Measurements from ENCODE around the gene CBX4.

DNA sequence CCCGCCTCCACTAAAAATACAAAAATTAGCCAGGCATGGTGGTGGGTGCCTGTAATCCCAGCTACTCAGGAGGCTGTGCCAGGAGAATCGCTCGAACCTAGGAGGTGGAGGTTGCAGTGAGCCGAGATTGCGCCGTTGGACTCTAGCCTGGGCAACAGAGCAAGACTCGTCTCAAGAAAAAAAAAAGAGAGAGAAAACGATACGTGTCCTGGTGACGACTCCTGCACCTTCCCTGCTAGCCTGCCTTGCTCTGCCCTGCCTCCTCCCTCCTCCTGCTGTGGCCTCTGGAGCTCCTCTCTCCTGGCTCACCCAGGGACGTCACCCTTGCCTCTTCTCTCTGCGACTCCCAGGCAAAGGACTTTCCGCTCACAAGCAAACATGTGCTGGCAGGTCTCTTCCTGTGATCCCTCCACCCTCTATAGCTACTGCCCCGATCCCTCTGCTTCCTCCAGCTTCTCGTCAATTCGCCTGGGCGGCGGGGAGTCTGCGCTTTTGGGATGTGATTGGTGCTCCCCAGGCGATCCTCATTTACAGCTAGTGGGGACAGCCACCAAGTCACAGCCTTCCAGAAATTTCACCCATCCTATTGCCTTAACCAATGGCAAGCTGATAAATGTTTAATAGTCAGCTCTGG, 25.5 kb upstream of the CBX4 start:
- TF ChIP-seq, protein P1, sequence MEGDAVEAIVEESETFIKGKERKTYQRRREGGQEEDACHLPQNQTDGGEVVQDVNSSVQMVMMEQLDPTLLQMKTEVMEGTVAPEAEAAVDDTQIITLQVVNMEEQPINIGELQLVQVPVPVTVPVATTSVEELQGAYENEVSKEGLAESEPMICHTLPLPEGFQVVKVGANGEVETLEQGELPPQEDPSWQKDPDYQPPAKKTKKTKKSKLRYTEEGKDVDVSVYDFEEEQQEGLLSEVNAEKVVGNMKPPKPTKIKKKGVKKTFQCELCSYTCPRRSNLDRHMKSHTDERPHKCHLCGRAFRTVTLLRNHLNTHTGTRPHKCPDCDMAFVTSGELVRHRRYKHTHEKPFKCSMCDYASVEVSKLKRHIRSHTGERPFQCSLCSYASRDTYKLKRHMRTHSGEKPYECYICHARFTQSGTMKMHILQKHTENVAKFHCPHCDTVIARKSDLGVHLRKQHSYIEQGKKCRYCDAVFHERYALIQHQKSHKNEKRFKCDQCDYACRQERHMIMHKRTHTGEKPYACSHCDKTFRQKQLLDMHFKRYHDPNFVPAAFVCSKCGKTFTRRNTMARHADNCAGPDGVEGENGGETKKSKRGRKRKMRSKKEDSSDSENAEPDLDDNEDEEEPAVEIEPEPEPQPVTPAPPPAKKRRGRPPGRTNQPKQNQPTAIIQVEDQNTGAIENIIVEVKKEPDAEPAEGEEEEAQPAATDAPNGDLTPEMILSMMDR (conservative IDR thresholded peaks at IDR 0.05; ENCODE audit: low read depth in 2 of 2) = no peak
- TF ChIP-seq EZH2phosphoT487 (IDR thresholded peaks at IDR 0.05; ENCODE audit: unreplicated experiment) = no peak
- TF ChIP-seq CREB1 (CRISPR knock-in tag; IDR thresholded peaks at IDR 0.05; ENCODE audit: low read depth) = no peak
- no peak for TF ChIP-seq POLR2AphosphoS5 (IDR thresholded peaks at IDR 0.05; ENCODE audit: low read depth)
- TF ChIP-seq, protein P2, sequence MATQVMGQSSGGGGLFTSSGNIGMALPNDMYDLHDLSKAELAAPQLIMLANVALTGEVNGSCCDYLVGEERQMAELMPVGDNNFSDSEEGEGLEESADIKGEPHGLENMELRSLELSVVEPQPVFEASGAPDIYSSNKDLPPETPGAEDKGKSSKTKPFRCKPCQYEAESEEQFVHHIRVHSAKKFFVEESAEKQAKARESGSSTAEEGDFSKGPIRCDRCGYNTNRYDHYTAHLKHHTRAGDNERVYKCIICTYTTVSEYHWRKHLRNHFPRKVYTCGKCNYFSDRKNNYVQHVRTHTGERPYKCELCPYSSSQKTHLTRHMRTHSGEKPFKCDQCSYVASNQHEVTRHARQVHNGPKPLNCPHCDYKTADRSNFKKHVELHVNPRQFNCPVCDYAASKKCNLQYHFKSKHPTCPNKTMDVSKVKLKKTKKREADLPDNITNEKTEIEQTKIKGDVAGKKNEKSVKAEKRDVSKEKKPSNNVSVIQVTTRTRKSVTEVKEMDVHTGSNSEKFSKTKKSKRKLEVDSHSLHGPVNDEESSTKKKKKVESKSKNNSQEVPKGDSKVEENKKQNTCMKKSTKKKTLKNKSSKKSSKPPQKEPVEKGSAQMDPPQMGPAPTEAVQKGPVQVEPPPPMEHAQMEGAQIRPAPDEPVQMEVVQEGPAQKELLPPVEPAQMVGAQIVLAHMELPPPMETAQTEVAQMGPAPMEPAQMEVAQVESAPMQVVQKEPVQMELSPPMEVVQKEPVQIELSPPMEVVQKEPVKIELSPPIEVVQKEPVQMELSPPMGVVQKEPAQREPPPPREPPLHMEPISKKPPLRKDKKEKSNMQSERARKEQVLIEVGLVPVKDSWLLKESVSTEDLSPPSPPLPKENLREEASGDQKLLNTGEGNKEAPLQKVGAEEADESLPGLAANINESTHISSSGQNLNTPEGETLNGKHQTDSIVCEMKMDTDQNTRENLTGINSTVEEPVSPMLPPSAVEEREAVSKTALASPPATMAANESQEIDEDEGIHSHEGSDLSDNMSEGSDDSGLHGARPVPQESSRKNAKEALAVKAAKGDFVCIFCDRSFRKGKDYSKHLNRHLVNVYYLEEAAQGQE (IDR thresholded peaks at IDR 0.05; ENCODE audit: unreplicated experiment) = no peak
- no peak for TF ChIP-seq EZH2 (IDR thresholded peaks at IDR 0.05; ENCODE audit: low read depth, unreplicated experiment)
- TF ChIP-seq, protein P3, sequence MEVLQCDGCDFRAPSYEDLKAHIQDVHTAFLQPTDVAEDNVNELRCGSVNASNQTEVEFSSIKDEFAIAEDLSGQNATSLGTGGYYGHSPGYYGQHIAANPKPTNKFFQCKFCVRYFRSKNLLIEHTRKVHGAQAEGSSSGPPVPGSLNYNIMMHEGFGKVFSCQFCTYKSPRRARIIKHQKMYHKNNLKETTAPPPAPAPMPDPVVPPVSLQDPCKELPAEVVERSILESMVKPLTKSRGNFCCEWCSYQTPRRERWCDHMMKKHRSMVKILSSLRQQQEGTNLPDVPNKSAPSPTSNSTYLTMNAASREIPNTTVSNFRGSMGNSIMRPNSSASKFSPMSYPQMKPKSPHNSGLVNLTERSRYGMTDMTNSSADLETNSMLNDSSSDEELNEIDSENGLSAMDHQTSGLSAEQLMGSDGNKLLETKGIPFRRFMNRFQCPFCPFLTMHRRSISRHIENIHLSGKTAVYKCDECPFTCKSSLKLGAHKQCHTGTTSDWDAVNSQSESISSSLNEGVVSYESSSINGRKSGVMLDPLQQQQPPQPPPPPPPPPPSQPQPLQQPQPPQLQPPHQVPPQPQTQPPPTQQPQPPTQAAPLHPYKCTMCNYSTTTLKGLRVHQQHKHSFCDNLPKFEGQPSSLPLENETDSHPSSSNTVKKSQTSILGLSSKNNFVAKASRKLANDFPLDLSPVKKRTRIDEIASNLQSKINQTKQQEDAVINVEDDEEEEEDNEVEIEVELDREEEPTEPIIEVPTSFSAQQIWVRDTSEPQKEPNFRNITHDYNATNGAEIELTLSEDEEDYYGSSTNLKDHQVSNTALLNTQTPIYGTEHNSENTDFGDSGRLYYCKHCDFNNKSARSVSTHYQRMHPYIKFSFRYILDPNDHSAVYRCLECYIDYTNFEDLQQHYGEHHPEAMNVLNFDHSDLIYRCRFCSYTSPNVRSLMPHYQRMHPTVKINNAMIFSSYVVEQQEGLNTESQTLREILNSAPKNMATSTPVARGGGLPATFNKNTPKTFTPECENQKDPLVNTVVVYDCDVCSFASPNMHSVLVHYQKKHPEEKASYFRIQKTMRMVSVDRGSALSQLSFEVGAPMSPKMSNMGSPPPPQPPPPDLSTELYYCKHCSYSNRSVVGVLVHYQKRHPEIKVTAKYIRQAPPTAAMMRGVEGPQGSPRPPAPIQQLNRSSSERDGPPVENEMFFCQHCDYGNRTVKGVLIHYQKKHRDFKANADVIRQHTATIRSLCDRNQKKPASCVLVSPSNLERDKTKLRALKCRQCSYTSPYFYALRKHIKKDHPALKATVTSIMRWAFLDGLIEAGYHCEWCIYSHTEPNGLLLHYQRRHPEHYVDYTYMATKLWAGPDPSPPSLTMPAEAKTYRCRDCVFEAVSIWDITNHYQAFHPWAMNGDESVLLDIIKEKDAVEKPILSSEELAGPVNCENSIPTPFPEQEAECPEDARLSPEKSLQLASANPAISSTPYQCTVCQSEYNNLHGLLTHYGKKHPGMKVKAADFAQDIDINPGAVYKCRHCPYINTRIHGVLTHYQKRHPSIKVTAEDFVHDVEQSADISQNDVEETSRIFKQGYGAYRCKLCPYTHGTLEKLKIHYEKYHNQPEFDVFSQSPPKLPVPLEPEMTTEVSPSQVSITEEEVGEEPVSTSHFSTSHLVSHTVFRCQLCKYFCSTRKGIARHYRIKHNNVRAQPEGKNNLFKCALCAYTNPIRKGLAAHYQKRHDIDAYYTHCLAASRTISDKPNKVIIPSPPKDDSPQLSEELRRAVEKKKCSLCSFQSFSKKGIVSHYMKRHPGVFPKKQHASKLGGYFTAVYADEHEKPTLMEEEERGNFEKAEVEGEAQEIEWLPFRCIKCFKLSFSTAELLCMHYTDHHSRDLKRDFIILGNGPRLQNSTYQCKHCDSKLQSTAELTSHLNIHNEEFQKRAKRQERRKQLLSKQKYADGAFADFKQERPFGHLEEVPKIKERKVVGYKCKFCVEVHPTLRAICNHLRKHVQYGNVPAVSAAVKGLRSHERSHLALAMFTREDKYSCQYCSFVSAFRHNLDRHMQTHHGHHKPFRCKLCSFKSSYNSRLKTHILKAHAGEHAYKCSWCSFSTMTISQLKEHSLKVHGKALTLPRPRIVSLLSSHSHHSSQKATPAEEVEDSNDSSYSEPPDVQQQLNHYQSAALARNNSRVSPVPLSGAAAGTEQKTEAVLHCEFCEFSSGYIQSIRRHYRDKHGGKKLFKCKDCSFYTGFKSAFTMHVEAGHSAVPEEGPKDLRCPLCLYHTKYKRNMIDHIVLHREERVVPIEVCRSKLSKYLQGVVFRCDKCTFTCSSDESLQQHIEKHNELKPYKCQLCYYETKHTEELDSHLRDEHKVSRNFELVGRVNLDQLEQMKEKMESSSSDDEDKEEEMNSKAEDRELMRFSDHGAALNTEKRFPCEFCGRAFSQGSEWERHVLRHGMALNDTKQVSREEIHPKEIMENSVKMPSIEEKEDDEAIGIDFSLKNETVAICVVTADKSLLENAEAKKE (CRISPR knock-in tag; IDR thresholded peaks at IDR 0.05) = no peak
- no peak for TF ChIP-seq ZNF331 (CRISPR knock-in tag; IDR thresholded peaks at IDR 0.05; ENCODE audit: low read depth)
- TF ChIP-seq, protein P4, sequence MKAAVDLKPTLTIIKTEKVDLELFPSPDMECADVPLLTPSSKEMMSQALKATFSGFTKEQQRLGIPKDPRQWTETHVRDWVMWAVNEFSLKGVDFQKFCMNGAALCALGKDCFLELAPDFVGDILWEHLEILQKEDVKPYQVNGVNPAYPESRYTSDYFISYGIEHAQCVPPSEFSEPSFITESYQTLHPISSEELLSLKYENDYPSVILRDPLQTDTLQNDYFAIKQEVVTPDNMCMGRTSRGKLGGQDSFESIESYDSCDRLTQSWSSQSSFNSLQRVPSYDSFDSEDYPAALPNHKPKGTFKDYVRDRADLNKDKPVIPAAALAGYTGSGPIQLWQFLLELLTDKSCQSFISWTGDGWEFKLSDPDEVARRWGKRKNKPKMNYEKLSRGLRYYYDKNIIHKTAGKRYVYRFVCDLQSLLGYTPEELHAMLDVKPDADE (IDR thresholded peaks at IDR 0.05) = no peak

All from GM23338 (cell line).